NCI-H774 (cell line): ENCODE data around the gene HCN2.

ENCODE experiments used
- DNase-seq: peaks from one replicate; lab custom pipeline; 2025; lab: John Stamatoyannopoulos, UW

HCN2 gene

DNA sequence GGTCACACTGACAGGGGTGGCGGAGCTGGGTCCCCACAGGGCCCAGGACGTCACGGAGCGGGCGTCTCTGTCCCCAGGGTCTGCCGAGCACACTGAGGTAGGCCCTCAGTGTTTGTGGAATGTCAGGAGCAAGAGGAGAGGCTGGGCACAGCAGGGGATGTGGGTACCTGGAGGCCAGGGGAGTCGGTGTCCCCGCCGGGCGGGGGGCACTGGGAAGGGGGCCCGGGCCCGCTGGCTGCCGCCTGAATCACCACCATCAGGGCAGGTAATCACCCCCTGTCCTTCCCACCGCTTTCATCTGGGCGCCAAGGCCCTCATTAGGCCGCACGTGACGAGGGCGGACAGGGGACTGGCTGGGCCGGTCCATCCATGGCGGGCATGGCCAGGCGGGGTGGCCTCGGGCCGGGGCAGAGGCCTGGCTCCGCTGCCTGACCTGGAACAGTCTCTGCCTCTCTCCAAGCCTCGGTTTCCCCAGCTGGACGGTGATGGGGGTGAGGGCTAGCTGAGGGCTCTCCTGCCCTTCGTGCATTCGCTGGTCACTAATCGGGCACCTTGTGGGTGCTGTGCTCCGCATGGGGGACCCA is 51.0 kb downstream of the HCN2 start:
- DNase-seq = no peak

DNA sequence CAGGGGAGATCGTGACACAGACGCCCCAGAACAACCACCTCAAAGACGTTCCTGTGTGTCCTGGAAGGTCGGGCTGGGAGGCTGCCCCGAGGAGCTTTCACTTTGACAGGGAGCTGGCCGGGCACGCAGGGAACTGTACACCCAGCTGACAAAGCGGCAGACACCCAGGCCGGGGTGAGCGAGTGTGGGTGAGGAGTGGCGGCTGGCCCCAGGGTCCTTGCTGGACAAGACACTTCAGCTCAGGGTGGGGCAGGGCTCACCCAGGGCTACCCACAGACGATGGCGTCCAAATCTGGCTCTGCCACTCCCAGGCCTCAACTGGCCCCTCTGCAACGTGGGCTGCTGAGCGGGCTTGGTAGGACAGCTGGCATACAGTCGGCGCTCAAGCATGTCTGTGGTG is 52.0 kb downstream of the HCN2 start:
- no peak for DNase-seq

DNA sequence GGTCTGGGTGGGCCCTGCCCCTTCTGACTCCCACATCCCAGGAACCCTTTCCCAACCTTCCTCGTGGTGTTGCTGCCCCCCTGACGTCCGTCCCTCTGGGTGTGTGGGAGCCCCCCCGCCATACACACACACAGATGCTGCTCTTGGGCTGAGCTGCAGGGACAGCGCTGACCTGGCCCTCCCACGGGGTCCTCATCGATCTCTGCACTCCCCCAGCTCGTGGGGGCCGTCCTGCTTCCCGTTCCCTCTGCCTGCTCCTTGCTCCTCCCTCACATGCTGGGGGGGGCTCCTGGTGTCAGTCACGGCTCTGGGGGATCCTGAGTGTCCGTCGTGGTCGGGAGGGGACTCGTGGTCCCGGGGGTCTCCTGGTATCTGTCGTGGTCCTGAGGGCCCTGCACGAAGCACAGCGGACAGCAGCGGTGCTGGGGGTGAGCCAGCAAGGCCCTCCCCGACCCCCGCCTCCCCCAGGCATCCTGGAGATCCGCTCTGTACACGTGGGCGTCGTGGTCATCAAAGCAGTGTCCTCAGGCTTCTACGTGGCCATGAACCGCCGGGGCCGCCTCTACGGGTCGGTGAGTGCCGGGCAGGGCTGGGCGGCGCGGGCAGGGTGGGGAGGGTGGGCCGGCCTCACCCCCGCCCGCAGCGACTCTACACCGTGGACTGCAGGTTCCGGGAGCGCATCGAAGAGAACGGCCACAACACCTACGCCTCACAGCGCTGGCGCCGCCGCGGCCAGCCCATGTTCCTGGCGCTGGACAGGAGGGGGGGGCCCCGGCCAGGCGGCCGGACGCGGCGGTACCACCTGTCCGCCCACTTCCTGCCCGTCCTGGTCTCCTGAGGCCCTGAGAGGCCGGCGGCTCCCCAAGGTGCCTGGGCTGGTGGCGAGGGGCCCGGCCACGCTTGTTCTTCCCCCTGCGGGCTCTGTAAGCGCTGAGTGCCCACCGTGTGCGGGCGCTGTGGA is 53.4 kb downstream of the HCN2 start:
- DNase-seq = no peak

DNA sequence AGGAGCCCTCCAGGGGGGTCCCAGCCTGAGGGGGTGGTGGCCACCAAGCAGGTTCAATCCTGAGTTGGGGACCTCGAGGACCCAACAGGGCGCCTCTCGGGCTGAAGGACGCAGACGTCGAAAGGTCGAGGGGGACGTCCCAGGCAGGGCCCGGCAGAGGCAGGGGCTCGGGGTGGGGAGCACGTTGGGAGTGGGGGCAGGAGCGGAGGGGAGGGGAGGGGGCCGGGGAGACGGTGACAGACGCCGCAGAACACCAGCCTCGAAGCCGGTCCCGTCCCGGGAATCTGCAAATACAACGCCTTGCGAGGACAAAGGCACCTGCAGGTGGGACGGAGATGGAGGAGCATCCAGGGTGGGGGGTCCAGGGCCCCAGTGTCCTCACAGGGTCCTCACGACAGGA is 54.1 kb downstream of the HCN2 start:
- no peak for DNase-seq

DNA sequence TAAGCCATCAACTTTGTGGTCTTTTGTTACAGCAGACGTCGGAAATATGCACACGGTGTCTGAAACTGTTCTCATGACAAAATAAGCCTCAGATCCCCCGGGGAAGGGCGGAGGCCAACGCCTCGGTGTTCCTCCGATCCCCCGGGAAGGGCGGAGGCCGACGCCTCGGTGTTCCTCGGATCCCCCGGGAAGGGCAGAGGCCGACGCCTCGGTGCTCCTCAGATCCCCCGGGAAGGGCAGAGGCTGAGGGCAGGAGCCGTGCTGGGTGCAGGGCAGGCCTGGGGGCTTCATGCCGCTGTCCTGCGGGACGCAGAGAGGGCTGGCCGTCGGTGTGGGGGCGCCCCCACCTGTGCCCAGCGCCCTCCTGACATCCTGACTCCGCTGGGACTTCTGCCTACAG is 54.7 kb downstream of the HCN2 start:
- no peak for DNase-seq

DNA sequence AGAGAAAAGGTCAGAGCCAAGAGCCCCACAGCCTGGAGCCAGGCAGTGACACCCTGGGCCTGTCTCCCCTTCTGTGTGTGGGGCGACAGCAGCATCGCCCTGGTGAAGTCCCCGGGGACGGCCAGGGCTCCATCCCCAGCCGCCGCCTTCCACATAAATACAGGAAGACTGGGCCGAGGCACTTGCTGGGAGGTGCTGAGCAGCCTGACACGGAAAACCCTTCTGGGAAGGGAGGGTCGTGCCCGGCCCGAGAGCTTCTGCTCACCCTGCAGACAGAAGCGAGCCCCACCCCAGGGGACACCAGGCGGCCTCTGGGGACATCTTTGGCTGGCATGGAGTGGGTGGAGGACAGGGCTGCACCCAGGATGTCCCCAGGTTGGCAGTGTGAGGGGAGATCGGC is 55.1 kb downstream of the HCN2 start:
- DNase-seq = no peak

DNA sequence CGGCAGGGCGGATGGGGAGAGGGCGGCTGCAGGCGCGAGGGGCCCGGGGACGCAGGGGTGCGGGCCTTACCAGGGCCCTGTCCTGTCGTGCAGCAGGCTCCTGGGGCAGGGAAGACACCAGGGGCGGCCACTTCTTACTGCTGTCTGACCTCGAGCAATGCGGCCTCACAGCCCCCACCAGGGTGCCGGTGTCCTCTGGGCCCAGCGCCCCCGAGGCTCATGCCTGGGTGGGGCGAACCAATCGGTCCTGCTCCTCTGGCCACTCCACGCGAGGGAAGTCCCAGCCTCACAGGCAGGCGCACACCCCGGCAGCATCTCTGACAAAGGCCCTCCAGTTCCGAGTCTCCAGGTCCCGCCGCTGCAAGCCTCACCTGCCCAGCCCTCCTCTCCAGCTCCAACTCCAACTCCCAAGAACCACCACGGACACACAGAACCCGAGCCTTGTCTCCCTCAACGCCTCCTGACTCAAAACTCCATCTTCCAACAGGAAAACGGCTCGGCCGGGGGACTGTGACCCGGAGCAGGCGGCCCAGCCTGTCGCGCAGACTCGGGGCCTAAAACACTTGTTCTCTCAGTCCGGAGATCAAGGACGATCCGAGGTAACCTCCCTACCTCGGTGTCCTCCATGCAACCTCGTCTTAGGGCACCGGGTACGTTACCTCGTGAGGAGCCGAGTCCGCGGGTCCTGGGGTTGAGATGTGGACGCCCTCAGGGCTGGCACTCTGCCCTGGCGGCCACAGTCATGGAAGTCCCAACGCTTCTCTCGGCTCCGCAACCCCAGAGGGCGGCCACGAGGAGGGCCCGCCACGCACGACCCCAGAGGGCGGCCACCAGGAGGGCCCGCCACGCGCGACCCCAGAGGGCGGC is 56.5 kb downstream of the HCN2 start:
- no peak for DNase-seq

DNA sequence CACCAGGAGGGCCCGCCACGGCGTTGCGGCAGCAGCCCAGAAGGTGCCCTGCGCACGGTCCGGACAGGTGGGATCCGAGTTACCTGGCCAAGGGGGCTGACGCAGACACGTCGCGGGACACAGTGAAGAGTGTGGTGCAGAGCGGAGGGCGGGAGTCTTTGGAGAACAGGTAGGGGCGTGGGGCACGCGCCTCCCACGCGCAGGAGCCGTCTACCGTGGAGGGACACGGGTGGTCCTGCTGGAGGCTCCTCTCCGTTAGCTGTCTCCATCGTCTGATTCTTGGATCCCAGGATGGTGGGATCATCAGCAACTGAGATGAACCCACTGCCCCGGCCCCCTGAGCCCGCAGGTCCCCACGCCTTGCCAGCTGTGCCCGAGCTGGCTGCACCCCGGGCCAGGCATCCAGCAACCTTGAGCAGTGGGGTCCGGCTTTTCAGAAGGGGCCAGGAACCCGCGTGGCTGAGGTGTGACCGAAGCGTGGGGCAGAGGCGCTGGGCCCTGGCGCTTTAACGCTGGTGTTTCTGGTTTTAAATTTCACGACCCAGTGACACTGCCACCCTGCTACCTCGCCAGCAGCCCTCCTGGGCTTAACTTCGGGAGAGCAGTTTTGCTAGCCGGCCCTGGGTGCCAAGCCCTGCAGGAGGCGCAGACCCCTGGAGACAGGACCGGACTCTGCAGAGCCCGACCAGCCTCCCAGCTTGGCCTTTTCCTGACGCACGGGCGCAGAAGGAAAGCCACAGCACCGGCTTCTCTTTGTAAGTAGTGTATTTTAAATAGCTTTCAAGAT is 57.3 kb downstream of the HCN2 start:
- no peak for DNase-seq

DNA sequence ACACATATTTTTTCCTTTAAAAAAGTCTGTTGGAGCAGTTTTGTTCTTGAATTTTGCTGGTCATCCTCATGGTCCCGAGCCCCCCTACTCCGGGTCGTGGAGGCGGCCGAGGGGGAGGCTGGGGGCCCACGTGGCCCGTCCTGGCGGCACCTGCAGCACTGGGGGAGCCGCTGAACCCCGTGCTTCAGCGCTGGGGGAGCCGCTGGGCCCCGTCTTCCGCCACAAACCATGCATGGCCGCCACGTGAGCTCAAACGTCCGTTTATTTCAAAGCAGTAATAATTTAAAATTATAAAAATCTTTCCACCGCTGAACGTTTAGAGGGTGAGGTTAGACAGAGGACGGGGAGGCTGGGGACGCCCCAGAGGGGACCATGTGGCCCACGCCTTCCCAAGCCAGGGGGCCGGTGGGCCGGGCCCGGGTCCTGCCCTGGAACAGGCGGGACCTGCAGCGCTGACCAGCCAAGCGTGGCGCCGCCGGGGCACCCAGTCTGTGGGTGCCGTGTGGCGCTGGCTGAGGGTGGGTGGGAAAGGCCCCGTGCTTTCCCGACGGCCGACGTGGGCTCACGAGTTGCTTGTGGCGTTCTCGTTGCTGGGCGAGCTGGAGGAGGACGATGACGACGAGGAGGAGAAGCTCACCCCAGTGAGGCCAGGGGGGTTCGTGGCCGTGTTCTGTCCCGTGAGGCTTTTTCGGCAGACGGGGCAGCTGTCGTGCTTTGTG is 58.0 kb downstream of the HCN2 start:
- DNase-seq = no peak

DNA sequence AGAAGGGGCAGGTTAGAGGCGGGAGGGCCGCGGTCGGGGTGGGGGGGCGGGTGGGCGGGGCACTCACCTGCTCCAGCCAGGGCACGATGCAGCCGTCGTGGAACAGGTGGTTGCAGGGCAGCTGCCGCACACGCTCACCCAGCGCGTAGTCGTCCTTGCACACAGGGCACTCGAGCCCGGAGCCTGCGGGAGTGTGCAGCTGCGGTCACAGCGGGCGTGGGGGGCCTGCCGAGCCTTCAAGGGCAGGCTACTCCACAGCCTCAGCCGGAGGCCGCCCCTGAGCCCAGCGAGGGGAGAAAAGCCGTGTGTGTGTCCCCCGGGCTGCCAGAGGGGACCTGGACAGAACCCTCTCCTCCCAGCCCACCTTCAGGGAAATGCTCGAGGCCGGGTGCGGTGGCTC is 58.6 kb downstream of the HCN2 start:
- DNase-seq = no peak

DNA sequence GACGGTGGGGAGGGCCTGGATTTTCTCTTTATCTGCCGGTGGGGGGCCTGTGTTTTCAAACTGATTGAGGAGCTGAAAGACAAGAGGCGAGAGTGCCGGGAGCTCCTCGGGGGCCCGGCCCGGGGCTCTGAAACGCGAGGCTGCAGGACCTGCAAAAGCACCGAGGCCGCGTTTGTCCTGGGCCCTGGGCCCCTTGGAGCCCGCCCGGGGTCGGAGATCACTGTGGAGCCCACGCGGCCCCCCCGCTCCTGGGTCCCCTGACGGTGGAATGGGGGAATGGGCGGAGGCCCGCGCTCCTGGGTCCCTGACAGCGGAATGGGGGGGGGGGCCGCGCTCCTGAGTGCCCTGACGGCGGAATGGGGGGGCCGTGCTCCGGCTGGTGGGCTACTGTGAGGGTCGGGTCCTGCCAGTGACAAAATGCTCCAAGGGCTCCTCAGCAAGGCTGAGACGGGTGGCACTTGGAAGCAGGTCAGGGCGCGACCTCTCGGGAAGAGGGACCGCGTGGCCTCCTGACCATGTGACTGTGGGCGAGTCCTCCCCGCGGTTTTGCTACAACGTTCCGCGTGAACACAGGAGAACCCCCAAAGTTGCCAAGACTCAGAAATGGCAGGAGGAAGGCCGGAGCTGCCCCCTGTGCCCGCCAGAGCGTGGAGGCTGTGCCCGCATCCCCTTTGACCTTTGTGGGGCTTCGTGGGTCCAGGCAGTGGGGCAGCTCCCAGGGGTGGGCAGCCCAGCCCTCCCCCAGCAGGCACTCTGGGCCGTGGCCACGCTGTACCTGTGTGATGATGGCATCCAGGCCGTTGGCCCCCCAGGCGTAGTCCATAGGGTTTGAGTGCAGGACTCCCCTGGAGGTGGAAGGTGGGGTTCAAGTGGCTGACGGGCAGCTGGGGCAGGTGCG is 59.5 kb downstream of the HCN2 start:
- DNase-seq = no peak

DNA sequence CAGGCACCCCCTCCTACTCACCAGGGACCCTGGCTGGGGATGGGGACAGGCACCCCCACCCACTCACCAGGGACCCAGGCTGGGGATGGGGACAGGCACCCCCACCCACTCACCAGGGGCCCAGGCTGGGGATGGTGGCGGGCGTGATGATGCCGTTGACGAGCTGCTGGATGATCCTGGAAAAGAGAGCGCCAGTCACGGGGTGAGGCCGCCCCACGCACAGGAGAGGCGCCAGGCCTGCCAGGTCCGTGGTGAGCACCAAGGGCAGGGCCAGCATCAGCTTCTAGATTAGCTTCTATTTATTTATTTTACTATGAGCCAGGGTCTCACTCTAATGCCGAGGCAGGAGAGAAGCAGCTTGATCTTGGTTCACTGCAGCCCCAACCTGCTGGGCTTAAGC is 60.4 kb downstream of the HCN2 start:
- no peak for DNase-seq

DNA sequence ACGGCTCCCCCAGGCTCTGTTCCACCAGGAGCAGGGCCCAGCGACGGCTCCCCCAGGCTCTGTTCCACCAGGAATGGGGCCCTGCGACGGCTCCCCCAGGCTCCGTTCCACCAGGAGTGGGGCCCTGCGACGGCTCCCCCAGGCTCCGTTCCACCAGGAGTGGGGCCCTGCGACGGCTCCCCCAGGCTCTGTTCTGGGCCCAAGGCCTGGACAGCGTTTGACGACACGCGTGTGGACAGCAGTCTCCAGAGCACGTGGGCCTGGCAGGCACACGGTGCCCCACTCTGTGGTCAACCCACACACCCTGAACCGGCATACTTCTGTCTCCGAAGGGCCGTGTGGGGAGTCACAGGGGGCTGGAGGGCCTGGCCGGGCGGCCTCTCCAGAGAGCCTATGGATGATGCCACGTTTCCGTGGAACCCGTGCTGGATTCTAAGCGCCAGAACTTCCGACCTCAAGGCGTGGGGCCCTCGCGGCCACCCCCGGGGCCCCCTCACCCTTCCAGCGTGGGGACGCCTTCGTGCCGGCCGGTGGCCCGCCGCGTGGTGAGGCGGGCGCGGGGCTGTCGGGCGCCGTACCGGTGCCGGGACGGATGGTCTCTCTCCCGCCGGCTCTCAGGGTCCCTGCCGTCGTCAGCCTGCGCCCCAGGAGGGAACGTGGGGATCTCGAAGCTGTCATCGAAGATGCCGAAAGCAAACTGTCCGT is 61.6 kb downstream of the HCN2 start:
- DNase-seq = no peak

DNA sequence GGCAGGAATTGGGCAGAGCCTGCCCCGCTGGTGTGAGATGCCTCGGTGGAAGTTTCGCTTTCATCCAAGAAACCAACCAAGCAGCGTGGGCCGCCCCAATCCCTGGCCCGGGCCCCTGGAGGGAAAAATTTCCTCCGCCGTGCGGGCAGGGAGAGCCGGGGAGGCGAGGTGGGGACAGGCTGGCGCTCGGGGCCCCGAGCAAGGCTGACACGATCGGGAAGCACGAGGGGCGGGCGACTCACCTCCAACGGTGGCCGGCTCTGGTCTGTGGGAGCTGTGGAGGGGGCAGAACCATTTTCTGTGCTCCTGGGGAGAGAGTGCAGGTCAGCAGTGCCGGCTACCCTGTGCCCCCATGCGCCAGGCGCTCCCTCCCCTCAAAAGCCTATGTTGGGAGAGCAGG is 62.3 kb downstream of the HCN2 start:
- DNase-seq = no peak

DNA sequence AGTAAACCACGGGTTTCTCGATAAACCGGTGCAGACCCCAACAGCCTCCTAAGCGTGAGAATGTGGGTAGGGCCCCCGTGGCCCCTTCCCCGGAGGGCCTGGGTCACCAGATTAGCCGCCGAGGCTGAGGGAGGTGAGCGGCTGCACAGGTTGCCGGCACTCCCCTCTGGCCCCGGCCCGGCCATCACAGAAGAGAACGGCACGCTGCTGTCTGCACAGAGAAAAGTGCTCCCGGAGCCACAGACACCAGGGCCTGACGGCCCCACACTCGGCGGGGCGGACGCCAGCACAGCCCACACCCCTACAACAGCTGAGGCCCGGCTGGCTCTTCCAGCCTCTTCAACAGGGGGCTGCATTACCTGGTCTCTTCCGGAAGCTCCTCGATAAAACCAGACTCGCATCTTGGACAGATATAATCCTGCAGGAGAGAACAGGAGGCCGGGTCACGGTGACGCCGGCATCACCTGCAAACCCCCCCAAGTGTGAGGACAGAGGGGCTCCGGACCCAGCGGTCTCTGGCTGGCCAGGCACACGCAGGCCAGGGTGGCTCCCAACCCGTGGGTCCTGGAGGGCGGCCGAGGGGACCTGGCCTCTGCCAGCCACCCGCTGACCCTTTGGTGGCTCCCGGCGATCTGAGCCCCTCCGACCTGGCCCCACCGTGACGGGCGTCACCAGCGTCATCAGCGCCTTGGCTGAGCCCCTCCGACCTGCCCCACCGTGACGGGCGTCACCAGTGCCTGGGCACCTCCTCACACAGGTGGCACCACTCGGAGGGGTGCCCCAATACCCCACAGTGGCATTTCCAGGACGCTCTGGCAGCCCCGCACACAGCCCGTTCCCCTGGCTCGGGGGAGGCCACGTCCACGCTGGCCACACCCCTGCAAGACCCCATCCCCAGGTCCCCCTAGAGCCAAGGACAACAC is 63.0 kb downstream of the HCN2 start:
- DNase-seq = no peak

DNA sequence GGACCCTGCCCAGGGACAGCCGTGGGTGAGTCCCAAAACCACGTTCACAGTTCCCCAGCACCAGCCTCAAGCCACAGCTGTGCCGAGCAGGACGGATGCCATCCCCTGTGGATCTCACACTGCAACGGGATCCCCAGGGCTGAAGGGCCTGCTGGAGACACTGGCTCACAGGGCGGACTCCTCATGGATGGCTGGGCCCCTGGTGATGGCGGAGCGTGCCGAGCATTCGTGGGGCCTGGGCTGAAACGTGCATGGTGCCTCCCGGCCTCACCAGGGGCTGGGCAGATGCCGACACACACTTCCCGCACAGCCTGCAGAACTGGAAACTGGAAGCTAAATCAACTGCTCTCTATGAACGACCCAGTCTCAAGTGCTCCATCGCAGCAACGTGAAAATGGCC is 63.7 kb downstream of the HCN2 start:
- no peak for DNase-seq

DNA sequence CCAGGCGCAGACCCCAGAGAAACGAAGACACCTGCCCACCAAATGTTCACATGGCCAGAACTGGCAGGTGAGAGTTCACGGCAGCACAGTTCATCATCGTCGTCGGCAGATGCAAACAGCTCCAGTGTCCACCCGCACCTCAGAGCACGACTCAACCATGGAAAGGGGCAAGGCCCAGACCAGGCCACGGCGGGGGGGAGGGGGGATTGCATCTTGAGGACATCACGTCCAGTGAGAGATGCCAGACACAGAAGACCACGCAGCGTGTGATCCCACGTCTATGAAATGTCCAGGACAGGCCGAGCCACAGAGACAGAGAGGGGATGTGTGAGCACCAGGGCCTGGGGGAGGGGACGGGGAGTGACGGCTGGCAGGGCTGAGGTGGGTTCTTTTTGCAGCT is 66.0 kb downstream of the HCN2 start:
- DNase-seq = no peak

DNA sequence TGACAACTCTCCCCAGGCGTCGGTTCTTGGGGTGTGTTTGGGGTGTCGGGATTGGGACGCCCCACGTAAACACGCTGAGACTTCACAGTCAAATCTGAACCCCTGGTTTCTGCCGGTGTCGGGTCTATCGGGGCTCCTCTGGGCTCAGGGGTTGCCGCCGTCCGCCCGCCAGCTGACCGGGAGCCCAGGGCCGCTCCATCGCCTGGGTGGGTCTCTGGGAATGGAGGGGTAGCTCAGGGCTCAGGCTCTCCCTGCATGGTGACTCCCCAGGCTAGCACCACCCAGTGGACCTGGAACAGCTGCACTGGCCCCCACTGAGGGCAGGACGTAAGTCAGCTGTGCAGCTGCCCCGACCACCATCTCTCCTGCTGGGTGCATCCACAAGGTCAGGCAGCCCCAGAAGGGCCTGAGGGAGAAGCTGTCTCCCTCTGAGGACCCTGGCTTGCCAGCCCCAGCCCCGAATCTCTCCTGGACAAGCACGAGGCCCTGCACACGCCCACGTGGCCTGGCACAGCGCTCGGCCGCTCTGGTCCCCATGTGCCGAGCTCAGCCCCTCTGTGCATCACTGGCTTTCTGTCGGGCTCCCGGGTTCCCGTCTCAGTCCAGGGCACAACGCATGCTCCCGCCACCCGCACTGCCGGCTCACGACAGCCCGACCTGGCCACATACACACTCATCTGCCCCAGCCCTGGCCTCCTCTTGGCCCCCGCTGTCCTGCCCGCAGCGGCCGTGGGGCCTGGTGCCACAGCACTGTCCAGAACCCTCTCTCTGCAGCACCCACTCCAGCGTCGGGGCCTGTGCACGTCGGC is 67.3 kb downstream of the HCN2 start:
- DNase-seq = no peak
